Loucy (cell line): ENCODE data around the gene AQP5.

Experiments
- H2AFZ ChIP-seq: fragments of 200-600 bp; sonication (generic); 2 replicates; pipeline ENCODE4 v1.6.0; 2016; ENCODE audit warnings: antibody characterized with exemption, mild to moderate bottlenecking, low read length, moderate library complexity
- H3F3A ChIP-seq: fragments of 200-600 bp; 2 replicates; pipeline ENCODE4 v1.6.0; 2016; ENCODE audit warnings: antibody characterized with exemption, low read depth, mild to moderate bottlenecking
- H3K27me3 ChIP-seq: fragments of 200-600 bp; sonication (generic); 2 replicates; pipeline ENCODE4 v1.6.1; 2014; ENCODE audit warnings: low read length, mild to moderate bottlenecking; ENCODE audit not compliant: insufficient read depth, poor library complexity, severe bottlenecking
- H3K36me3 ChIP-seq: fragments of 200-600 bp; sonication (generic); 2 replicates; pipeline ENCODE4 v1.6.1; 2016; ENCODE audit warnings: low read length; ENCODE audit not compliant: insufficient read depth
- H3K4me1 ChIP-seq: fragments of 200-600 bp; sonication (generic); 2 replicates; pipeline ENCODE4 v1.5.1; 2014; ENCODE audit warnings: low read length, mild to moderate bottlenecking; ENCODE audit not compliant: insufficient read depth, poor library complexity, severe bottlenecking
- H3K4me2 ChIP-seq: fragments of 200-600 bp; sonication (generic); 2 replicates; pipeline ENCODE4 v1.6.0; 2014; ENCODE audit warnings: antibody characterized with exemption, low read length, low read depth, mild to moderate bottlenecking; ENCODE audit not compliant: poor library complexity, severe bottlenecking
- H3K4me3 ChIP-seq: fragments of 200-600 bp; sonication (generic); 2 replicates; pipeline ENCODE4 v1.5.1; 2014; ENCODE audit warnings: low read length, mild to moderate bottlenecking, mixed read lengths; ENCODE audit not compliant: poor library complexity, severe bottlenecking
- H3K79me2 ChIP-seq: fragments of 200-600 bp; sonication (generic); 2 replicates; pipeline ENCODE4 v1.6.1; 2014; ENCODE audit warnings: low read length; ENCODE audit not compliant: insufficient read depth
- H3K9ac ChIP-seq: fragments of 200-600 bp; sonication (generic); 2 replicates; pipeline ENCODE4 v1.6.0; 2014; ENCODE audit warnings: mild to moderate bottlenecking, low read depth, low read length, moderate library complexity; ENCODE audit not compliant: poor library complexity, severe bottlenecking
- H3K9me2 ChIP-seq: fragments of 200-600 bp; sonication (generic); replicated peaks from 2 replicates; pipeline ENCODE4 v1.6.1; 2016; ENCODE audit warnings: low read depth, low read length, mixed read lengths
- H3K9me3 ChIP-seq: fragments of 200-600 bp; sonication (generic); 2 replicates; pipeline ENCODE4 v1.6.1; 2014; ENCODE audit warnings: mild to moderate bottlenecking, antibody characterized with exemption, low read length, low read depth; ENCODE audit not compliant: insufficient read depth
- H4K20me1 ChIP-seq: fragments of 200-600 bp; sonication (generic); 2 replicates; pipeline ENCODE4 v1.6.0; 2014; ENCODE audit warnings: antibody characterized with exemption, low read length, mild to moderate bottlenecking; ENCODE audit not compliant: insufficient read depth, poor library complexity, severe bottlenecking
- CTCF ChIP-seq: fragments of 200-600 bp; sonication (generic); conservative IDR thresholded peaks from 2 replicates; pipeline ENCODE4 v1.5.1; 2014; ENCODE audit warnings: mild to moderate bottlenecking, antibody characterized with exemption, low read length
- EZH2phosphoT487 ChIP-seq: fragments of 200-600 bp; IDR thresholded peaks from 2 replicates; pipeline ENCODE4 v1.6.1; 2018; ENCODE audit warnings: antibody characterized with exemption, mild to moderate bottlenecking, moderate library complexity, borderline replicate concordance

The AQP5 gene

GRCh38 chr12:49961993-49962764 is 507 bp downstream of the AQP5 start:
- peak overlapping the region; percentile 50 for H3K4me3 ChIP-seq
- H3K79me2 ChIP-seq = 0 out of 2 replicates have a peak, but pooled peaks cover 4% of the 10 kb centered on the region
- no peak overlapping the region for H2AFZ ChIP-seq
- no peaks in the 10 kb centered on the region for H3K36me3 ChIP-seq
- H3K4me1 ChIP-seq = peaks cover 70% of the 10 kb centered on the region
- no peaks in the 10 kb centered on the region for H3K9me3 ChIP-seq
- H3K9ac ChIP-seq = peak overlapping the region; percentile 47
- no peaks in the 10 kb centered on the region for H3K9me2 ChIP-seq
- H4K20me1 ChIP-seq = no peaks in the 10 kb centered on the region
- H3F3A ChIP-seq = 0 out of 2 replicates have a peak, but pooled peaks cover 3% of the 10 kb centered on the region
- H3K27me3 ChIP-seq = no peaks in the 10 kb centered on the region
- no peak for TF ChIP-seq EZH2phosphoT487
- peak overlapping the region; percentile 57 for H3K4me2 ChIP-seq

GRCh38 chr12:49962861-49963765 is 1.4 kb downstream of the AQP5 start:
- Histone ChIP-seq H3K9me2 (no peaks in the 10 kb centered on the region), H4K20me1 (no peaks in the 10 kb centered on the region), H3K36me3 (no peaks in the 10 kb centered on the region), H3K9me3 (no peaks in the 10 kb centered on the region), H3K4me1 (peaks cover 71% of the 10 kb centered on the region), H3K4me2 (peak overlapping the region; percentile 57), H3K9ac (peak overlapping the region; percentile 47), H2AFZ (no peak overlapping the region), H3K79me2 (0 out of 2 replicates have a peak, but pooled peaks cover 4% of the 10 kb centered on the region), H3F3A (0 out of 2 replicates have a peak, but pooled peaks cover 3% of the 10 kb centered on the region), H3K27me3 (no peaks in the 10 kb centered on the region), H3K4me3 (peak overlapping the region; percentile 50)
- TF ChIP-seq EZH2phosphoT487 (no peak), CTCF (no peak)

- peak overlapping the region; percentile 50 for H3K4me3 ChIP-seq
- peaks cover 62% of the 10 kb centered on the region for H3K4me1 ChIP-seq
- H3K27me3 ChIP-seq = no peaks in the 10 kb centered on the region
- H2AFZ ChIP-seq = no peak overlapping the region
- H3K36me3 ChIP-seq = no peaks in the 10 kb centered on the region
- peak overlapping the region; percentile 57 for H3K4me2 ChIP-seq
- H4K20me1 ChIP-seq = no peaks in the 10 kb centered on the region
- H3K9me3 ChIP-seq = no peaks in the 10 kb centered on the region
- TF ChIP-seq CTCF = no peak
- 0 out of 2 replicates have a peak, but pooled peaks cover 4% of the 10 kb centered on the region for H3K79me2 ChIP-seq
- H3F3A ChIP-seq = 0 out of 2 replicates have a peak, but pooled peaks cover 2% of the 10 kb centered on the region
- no peaks in the 10 kb centered on the region for H3K9me2 ChIP-seq
- peak overlapping the region; percentile 47 for H3K9ac ChIP-seq
Measured at GRCh38 chr12:49963976-49964815, 2.5 kb downstream of the AQP5 start.
